Measurements from ENCODE around the gene SMCHD1. TPM values are rescaled to one million over a fixed set of nuclear protein-coding genes. Genes with fewer than 3 reads are reported as not detected.

Gene SMCHD1
- polyA plus RNA-seq, 2 of the 4 experiments (the other 2 are of a cell fraction): 15.5 to 25.5 TPM

GRCh38 chr18:2635586-2635985 lies 19.9 kb upstream of the SMCHD1 start:
- ChIA-PET POLR2A (no interaction called here), CTCF (no interaction called here)
- Histone ChIP-seq H3K27ac (no peak overlapping the region), H3K4me1 (no peaks in the 10 kb centered on the region), H3K9me3 (no peaks in the 10 kb centered on the region), H3K4me3 (no peak overlapping the region), H3K4me2 (no peak overlapping the region)
- no peak for DNase-seq (ENCODE audit: low read depth in 1 of 2, low spot score in 1 of 2)
- no peak for ATAC-seq
- TF ChIP-seq JUN (IDR thresholded peaks at IDR 0.05): no peak
- TF ChIP-seq HOXB13 (CRISPR knock-in tag; IDR thresholded peaks at IDR 0.05; ENCODE audit: low read depth): no peak
- TF ChIP-seq BCL3 (IDR thresholded peaks at IDR 0.05): no peak
- no peak for TF ChIP-seq KDM1A (IDR thresholded peaks at IDR 0.05; ENCODE audit: low read depth)
- no peak for TF ChIP-seq HDAC2 (IDR thresholded peaks at IDR 0.05)
- no peak for TF ChIP-seq ZFP36 (IDR thresholded peaks at IDR 0.05; ENCODE audit: borderline replicate concordance, partially characterized antibody)
- TF ChIP-seq MAZ (IDR thresholded peaks at IDR 0.05; ENCODE audit: borderline replicate concordance, low read depth, low read length): no peak
- no peak for TF ChIP-seq RAD21 (conservative IDR thresholded peaks at IDR 0.05 in 1 of 2, IDR thresholded peaks at IDR 0.05 in 1 of 2)
- TF ChIP-seq RARB (CRISPR knock-in tag; IDR thresholded peaks at IDR 0.05): no peak
- TF ChIP-seq BHLHE40 (IDR thresholded peaks at IDR 0.05; ENCODE audit: low read depth, low read length): no peak
- no peak for TF ChIP-seq TP53 (CRISPR knock-in tag; IDR thresholded peaks at IDR 0.05)
- no peak for TF ChIP-seq CHD2 (IDR thresholded peaks at IDR 0.05; ENCODE audit: low read length, partially characterized antibody)
- no peak for FAIRE-seq
- WGBS (ENCODE audit: missing lambda C conversion rate): 73% methylated on average over 1 of the region's 1 CpG

- ChIA-PET CTCF (no interaction called here), POLR2A (no interaction called here)
- no peak overlapping the region for H3K4me3 ChIP-seq
- WGBS (ENCODE audit: missing lambda C conversion rate): 70% methylated on average over 9 of the region's 9 CpGs
- ATAC-seq (no peak), DNase-seq (ENCODE audit: low read depth in 1 of 2, low spot score in 1 of 2) (no peak), FAIRE-seq (no peak)
- no peak overlapping the region for H3K4me2 ChIP-seq
- no peak overlapping the region for H3K27ac ChIP-seq
- no peaks in the 10 kb centered on the region for H3K9me3 ChIP-seq
- no peaks in the 10 kb centered on the region for H3K4me1 ChIP-seq
- no peak for TF ChIP-seq HMGXB4 (CRISPR knock-in tag; IDR thresholded peaks at IDR 0.05; ENCODE audit: borderline replicate concordance)
- TF ChIP-seq MAX (IDR thresholded peaks at IDR 0.05): no peak
- no peak for TF ChIP-seq NR3C1 (IDR thresholded peaks at IDR 0.05)
- TF ChIP-seq GATA3 (IDR thresholded peaks at IDR 0.05; ENCODE audit: borderline replicate concordance): no peak
- TF ChIP-seq HOXB5 (CRISPR knock-in tag; IDR thresholded peaks at IDR 0.05): no peak
- no peak for TF ChIP-seq RFX5 (IDR thresholded peaks at IDR 0.05)
- TF ChIP-seq POLR2AphosphoS2 (conservative IDR thresholded peaks at IDR 0.05; ENCODE audit: low read length): no peak
- TF ChIP-seq NFE2L2 (conservative IDR thresholded peaks at IDR 0.05; ENCODE audit: low read length): no peak
- no peak for TF ChIP-seq BCL3 (IDR thresholded peaks at IDR 0.05)
- no peak for TF ChIP-seq EHF (CRISPR knock-in tag; IDR thresholded peaks at IDR 0.05)
- no peak for TF ChIP-seq RAD21 (conservative IDR thresholded peaks at IDR 0.05 in 1 of 2, IDR thresholded peaks at IDR 0.05 in 1 of 2)
- TF ChIP-seq TP53 (CRISPR knock-in tag; IDR thresholded peaks at IDR 0.05): no peak
- no peak for TF ChIP-seq CBX8 (IDR thresholded peaks at IDR 0.05)
- no peak for TF ChIP-seq SMC3 (IDR thresholded peaks at IDR 0.05)
- TF ChIP-seq MAZ (IDR thresholded peaks at IDR 0.05; ENCODE audit: borderline replicate concordance, low read depth, low read length): no peak
- TF ChIP-seq RNF2 (IDR thresholded peaks at IDR 0.05; ENCODE audit: borderline replicate concordance, low read depth): no peak
- no peak for TF ChIP-seq FOSL2 (IDR thresholded peaks at IDR 0.05)
- no peak for TF ChIP-seq FOSL2 (CRISPR knock-in tag; IDR thresholded peaks at IDR 0.05)
- no peak for TF ChIP-seq JUNB (IDR thresholded peaks at IDR 0.05)
These were observed 19.3 kb upstream of the SMCHD1 start for GRCh38 chr18:2636126-2636631.

Measured in A549 (cell line).